Measurements from ENCODE around the gene TRIM27.
"Not testable (repeated sequence)": the region's sequence is repeated elsewhere in the genome, so short reads cannot be mapped to it uniquely, and the experiment has no call there.

DNA sequence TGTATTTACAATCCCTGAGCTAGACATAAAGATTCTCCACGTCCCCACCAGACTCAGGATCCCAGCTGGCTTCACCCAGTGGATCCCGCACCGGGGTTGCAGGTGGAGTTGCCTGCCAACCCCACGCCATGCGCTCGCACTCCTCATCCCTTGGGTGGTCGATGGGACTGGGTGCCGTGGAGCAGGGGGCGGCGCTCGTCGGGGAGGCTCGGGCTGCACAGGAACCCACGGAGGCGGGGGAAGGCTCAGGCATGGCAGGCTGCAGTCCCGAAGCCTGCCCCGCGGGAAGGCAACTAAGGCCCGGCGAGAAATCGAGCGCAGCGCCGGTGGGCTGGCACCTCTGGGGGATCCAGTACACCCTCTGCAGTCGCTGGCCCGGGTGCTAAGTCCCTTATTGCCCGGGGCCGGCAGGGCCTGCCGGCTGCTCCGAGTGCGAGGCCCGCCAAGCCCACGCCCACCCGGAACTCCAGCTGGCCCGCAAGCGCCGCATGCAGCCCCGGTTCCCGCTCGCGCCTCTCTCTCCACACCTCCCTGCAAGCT, 25.9 kb upstream of the TRIM27 start:
- TF ChIP-seq, protein P1, sequence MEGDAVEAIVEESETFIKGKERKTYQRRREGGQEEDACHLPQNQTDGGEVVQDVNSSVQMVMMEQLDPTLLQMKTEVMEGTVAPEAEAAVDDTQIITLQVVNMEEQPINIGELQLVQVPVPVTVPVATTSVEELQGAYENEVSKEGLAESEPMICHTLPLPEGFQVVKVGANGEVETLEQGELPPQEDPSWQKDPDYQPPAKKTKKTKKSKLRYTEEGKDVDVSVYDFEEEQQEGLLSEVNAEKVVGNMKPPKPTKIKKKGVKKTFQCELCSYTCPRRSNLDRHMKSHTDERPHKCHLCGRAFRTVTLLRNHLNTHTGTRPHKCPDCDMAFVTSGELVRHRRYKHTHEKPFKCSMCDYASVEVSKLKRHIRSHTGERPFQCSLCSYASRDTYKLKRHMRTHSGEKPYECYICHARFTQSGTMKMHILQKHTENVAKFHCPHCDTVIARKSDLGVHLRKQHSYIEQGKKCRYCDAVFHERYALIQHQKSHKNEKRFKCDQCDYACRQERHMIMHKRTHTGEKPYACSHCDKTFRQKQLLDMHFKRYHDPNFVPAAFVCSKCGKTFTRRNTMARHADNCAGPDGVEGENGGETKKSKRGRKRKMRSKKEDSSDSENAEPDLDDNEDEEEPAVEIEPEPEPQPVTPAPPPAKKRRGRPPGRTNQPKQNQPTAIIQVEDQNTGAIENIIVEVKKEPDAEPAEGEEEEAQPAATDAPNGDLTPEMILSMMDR (IDR thresholded peaks at IDR 0.05; ENCODE audit: low read depth, low read length, missing input control) = not testable (repeated sequence)
- TF ChIP-seq RAD21 (IDR thresholded peaks at IDR 0.05); HNF4G (IDR thresholded peaks at IDR 0.05); TAF1 (conservative IDR thresholded peaks at IDR 0.05); JUND (IDR thresholded peaks at IDR 0.05); SP1 (IDR thresholded peaks at IDR 0.05): not testable (repeated sequence)
- TF ChIP-seq, protein P2, sequence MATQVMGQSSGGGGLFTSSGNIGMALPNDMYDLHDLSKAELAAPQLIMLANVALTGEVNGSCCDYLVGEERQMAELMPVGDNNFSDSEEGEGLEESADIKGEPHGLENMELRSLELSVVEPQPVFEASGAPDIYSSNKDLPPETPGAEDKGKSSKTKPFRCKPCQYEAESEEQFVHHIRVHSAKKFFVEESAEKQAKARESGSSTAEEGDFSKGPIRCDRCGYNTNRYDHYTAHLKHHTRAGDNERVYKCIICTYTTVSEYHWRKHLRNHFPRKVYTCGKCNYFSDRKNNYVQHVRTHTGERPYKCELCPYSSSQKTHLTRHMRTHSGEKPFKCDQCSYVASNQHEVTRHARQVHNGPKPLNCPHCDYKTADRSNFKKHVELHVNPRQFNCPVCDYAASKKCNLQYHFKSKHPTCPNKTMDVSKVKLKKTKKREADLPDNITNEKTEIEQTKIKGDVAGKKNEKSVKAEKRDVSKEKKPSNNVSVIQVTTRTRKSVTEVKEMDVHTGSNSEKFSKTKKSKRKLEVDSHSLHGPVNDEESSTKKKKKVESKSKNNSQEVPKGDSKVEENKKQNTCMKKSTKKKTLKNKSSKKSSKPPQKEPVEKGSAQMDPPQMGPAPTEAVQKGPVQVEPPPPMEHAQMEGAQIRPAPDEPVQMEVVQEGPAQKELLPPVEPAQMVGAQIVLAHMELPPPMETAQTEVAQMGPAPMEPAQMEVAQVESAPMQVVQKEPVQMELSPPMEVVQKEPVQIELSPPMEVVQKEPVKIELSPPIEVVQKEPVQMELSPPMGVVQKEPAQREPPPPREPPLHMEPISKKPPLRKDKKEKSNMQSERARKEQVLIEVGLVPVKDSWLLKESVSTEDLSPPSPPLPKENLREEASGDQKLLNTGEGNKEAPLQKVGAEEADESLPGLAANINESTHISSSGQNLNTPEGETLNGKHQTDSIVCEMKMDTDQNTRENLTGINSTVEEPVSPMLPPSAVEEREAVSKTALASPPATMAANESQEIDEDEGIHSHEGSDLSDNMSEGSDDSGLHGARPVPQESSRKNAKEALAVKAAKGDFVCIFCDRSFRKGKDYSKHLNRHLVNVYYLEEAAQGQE (IDR thresholded peaks at IDR 0.05) = not testable (repeated sequence)
- TF ChIP-seq, protein P3, sequence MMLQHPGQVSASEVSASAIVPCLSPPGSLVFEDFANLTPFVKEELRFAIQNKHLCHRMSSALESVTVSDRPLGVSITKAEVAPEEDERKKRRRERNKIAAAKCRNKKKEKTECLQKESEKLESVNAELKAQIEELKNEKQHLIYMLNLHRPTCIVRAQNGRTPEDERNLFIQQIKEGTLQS (IDR thresholded peaks at IDR 0.05) = not testable (repeated sequence)
